Neuronal stem cell (in vitro differentiated cells): ENCODE measurements around the gene CCDC137.

ENCODE experiments used
- DNase-seq: peaks from one replicate; pipeline ENCODE4 v3.0.0-alpha.2; 2013; ENCODE audit warnings: low spot score
- H2AFZ ChIP-seq: one replicate; pipeline ENCODE4 v1.6.1; 2013; ENCODE audit warnings: mild to moderate bottlenecking, low read length, inconsistent platforms
- H2AK5ac ChIP-seq: 2 replicates; pipeline ENCODE4 v1.6.1; 2013; ENCODE audit warnings: low read depth, mild to moderate bottlenecking, inconsistent platforms, low read length, moderate library complexity, mixed read lengths
- H2BK120ac ChIP-seq: 2 replicates; pipeline ENCODE4 v1.6.1; 2013; ENCODE audit warnings: low read depth, mild to moderate bottlenecking, inconsistent platforms, low read length, moderate library complexity, mixed read lengths
- H2BK12ac ChIP-seq: one replicate; pipeline ENCODE4 v1.6.1; 2013; ENCODE audit warnings: low read length, inconsistent platforms
- H2BK15ac ChIP-seq: 2 replicates; pipeline ENCODE4 v1.6.1; 2013; ENCODE audit warnings: mild to moderate bottlenecking, low read length, inconsistent platforms, mixed read lengths
- H2BK5ac ChIP-seq: one replicate; pipeline ENCODE4 v1.6.1; 2013; ENCODE audit warnings: inconsistent platforms, mild to moderate bottlenecking, low read length, moderate library complexity
- H3K14ac ChIP-seq: one replicate; pipeline ENCODE4 v1.6.1; 2013; ENCODE audit warnings: low read length, inconsistent platforms
- H3K18ac ChIP-seq: 2 replicates; pipeline ENCODE4 v1.6.1; 2013; ENCODE audit warnings: low read length, inconsistent platforms
- H3K23ac ChIP-seq: 2 replicates; pipeline ENCODE4 v1.6.1; 2013; ENCODE audit warnings: low read depth, mild to moderate bottlenecking, mixed read lengths, low read length, inconsistent platforms; ENCODE audit not compliant: poor library complexity
- H3K27ac ChIP-seq: replicated peaks from 3 replicates; pipeline ENCODE4 v1.5.1; 2013; ENCODE audit warnings: low read length, inconsistent platforms
- H3K27me3 ChIP-seq, 3 experiments: 2 replicates each; pipeline ENCODE4 v1.6.1; 2013; ENCODE audit warnings: low read length in 3 of 3, mild to moderate bottlenecking in 2 of 3, inconsistent platforms in 1 of 3, low read depth in 1 of 3, mixed read lengths in 1 of 3, moderate library complexity in 1 of 3; ENCODE audit not compliant: control insufficient read depth in 3 of 3, insufficient read depth in 3 of 3
- H3K36me3 ChIP-seq, 2 donors: replicated peaks in 1 of 2; 2 replicates each; pipeline ENCODE4 v1.6.1; 2013; ENCODE audit warnings: low read length in 2 of 2; ENCODE audit not compliant: control insufficient read depth in 2 of 2, insufficient read depth in 2 of 2
- H3K4ac ChIP-seq: 2 replicates; pipeline ENCODE4 v1.6.1; 2013; ENCODE audit warnings: inconsistent platforms, mild to moderate bottlenecking, low read length, moderate library complexity
- H3K4me1 ChIP-seq, 2 donors: 1 replicate in 1 of 2; 2 replicates in 1 of 2; pipeline ENCODE4 v1.6.1; 2013; ENCODE audit warnings: low read length in 2 of 2, low read depth in 1 of 2; ENCODE audit not compliant: control insufficient read depth in 2 of 2, insufficient read depth in 1 of 2
- H3K4me2 ChIP-seq: one replicate; pipeline ENCODE4 v1.6.1; 2013; ENCODE audit warnings: mild to moderate bottlenecking, low read length, inconsistent platforms; ENCODE audit not compliant: insufficient read depth, poor library complexity, severe bottlenecking
- H3K4me3 ChIP-seq, 2 donors: 2 replicates each; pipeline ENCODE4 v1.5.1; 2013; ENCODE audit warnings: low read length in 2 of 2, mild to moderate bottlenecking in 2 of 2, inconsistent platforms in 1 of 2, moderate library complexity in 1 of 2
- H3K79me1 ChIP-seq: one replicate; pipeline ENCODE4 v1.6.1; 2013; ENCODE audit warnings: low read depth, mild to moderate bottlenecking, inconsistent platforms, low read length, moderate library complexity
- H3K9ac ChIP-seq: one replicate; pipeline ENCODE4 v1.6.1; 2013; ENCODE audit warnings: mild to moderate bottlenecking, low read depth, low read length, inconsistent platforms; ENCODE audit not compliant: poor library complexity
- H3K9me3 ChIP-seq, 2 donors: replicated peaks in 1 of 2; 2 replicates each; pipeline versions ENCODE3 to v1.6.1; 2013; ENCODE audit warnings: low read length in 2 of 2, mild to moderate bottlenecking in 2 of 2, inconsistent platforms in 1 of 2, low read depth in 1 of 2, mixed read lengths in 1 of 2, moderate library complexity in 1 of 2; ENCODE audit not compliant: control insufficient read depth in 2 of 2, insufficient read depth in 1 of 2
- H4K8ac ChIP-seq: one replicate; pipeline ENCODE4 v1.6.1; 2013; ENCODE audit warnings: low read depth, mild to moderate bottlenecking, inconsistent platforms, low read length, moderate library complexity
- H4K91ac ChIP-seq: one replicate; pipeline ENCODE4 v1.6.1; 2013; ENCODE audit warnings: low read length, low read depth, mild to moderate bottlenecking, inconsistent platforms; ENCODE audit not compliant: poor library complexity
- WGBS, 2 donors: extraction: QIAGEN DNeasy Blood & Tissue Kit; methylation state at CpG; one replicate each; pipeline ENCODE4 v1.1.7; 2013; ENCODE audit warnings: missing lambda C conversion rate in 2 of 2, mixed read lengths in 1 of 2; ENCODE audit not compliant: insufficient read length in 2 of 2, insufficient replicate concordance in 1 of 2; ENCODE audit errors: extremely low coverage in 2 of 2; 5-methylcytosine and 5-hydroxymethylcytosine counted together

CCDC137 gene

GRCh38 chr17:81703747-81704654 lies 37.5 kb downstream of the CCDC137 start:
- no CpG with 5 or more reads among the region's 27 CpGs for WGBS, 2 donors
- Histone ChIP-seq H2BK120ac (no peak overlapping the region), H2AFZ (peak overlapping the region; percentile 83), H2BK5ac (peak overlapping the region; percentile 77), H3K23ac (peak overlapping the region; percentile 66), H4K8ac (no peak overlapping the region), H3K36me3 (peaks cover 42 to 78% of the 10 kb centered on the region in 2 donors), H3K4me1 (peaks cover 10 to 23% of the 10 kb centered on the region in 2 donors), H3K14ac (no peak overlapping the region), H3K4me3 (peak overlapping the region; percentile 98 to 99), H2AK5ac (peak overlapping the region; percentile 85), H3K4ac (peak overlapping the region; percentile 10), H2BK15ac (no peak overlapping the region), H4K91ac (no peak overlapping the region), H3K4me2 (peak overlapping the region; percentile 67), H3K18ac (peak overlapping the region; percentile 93), H3K27ac (no peak overlapping the region), H3K9ac (peak overlapping the region; percentile 96), H2BK12ac (no peak overlapping the region), H3K27me3 (no peaks in the 10 kb centered on the region), H3K79me1 (peaks cover 36% of the 10 kb centered on the region), H3K9me3 (no peaks in the 10 kb centered on the region)
- no peak for DNase-seq

- Histone ChIP-seq H2AFZ (no peak overlapping the region), H3K4me3 (peak overlapping the region in 1 of 2 donors; percentile 4), H2BK15ac (no peak overlapping the region), H3K23ac (no peak overlapping the region), H3K4me2 (no peak overlapping the region), H3K36me3 (peaks cover 39 to 64% of the 10 kb centered on the region in 2 donors), H4K8ac (no peak overlapping the region), H2AK5ac (no peak overlapping the region), H3K27me3 (peaks cover 0 to 6% (median 0%) of the 10 kb centered on the region in 3 experiments), H2BK12ac (no peak overlapping the region), H2BK120ac (no peak overlapping the region), H3K14ac (no peak overlapping the region), H3K27ac (no peak overlapping the region), H4K91ac (no peak overlapping the region), H3K79me1 (peaks cover 35% of the 10 kb centered on the region), H3K4ac (no peak overlapping the region), H2BK5ac (no peak overlapping the region), H3K4me1 (peaks cover 15 to 23% of the 10 kb centered on the region in 2 donors), H3K9me3 (no peaks in the 10 kb centered on the region), H3K9ac (no peak overlapping the region), H3K18ac (no peak overlapping the region)
- WGBS, 2 donors: no CpG with 5 or more reads among the region's 30 CpGs
- no peak for DNase-seq
Observed at GRCh38 chr17:81705518-81706231, 39.1 kb downstream of the CCDC137 start.

- Histone ChIP-seq H3K27me3 (peaks cover 0 to 12% (median 0%) of the 10 kb centered on the region in 3 experiments), H3K27ac (no peak overlapping the region), H3K18ac (no peak overlapping the region), H4K91ac (no peak overlapping the region), H3K23ac (no peak overlapping the region), H2AFZ (no peak overlapping the region), H2BK12ac (no peak overlapping the region), H3K9me3 (no peaks in the 10 kb centered on the region), H2AK5ac (no peak overlapping the region), H3K14ac (no peak overlapping the region), H2BK120ac (no peak overlapping the region), H4K8ac (no peak overlapping the region), H3K4me3 (no peak overlapping the region), H3K4ac (no peak overlapping the region), H2BK15ac (no peak overlapping the region), H3K9ac (no peak overlapping the region), H2BK5ac (no peak overlapping the region), H3K36me3 (peaks cover 34 to 59% of the 10 kb centered on the region in 2 donors), H3K4me1 (peaks cover 21 to 26% of the 10 kb centered on the region in 2 donors), H3K79me1 (peaks cover 31% of the 10 kb centered on the region), H3K4me2 (no peak overlapping the region)
- WGBS, 2 donors: no CpG with 5 or more reads among the region's 17 CpGs
- DNase-seq: no peak
Observed at GRCh38 chr17:81706232-81706611, 39.7 kb downstream of the CCDC137 start.
